ENCODE results near the gene TMEM151B. TPM values are rescaled to one million over a fixed set of nuclear protein-coding genes. Genes with fewer than 3 reads are reported as not detected.
A peak's percentile ranks its signal among the peaks of the same experiment; 100 is the strongest.

Gene TMEM151B
- total and polyA plus RNA-seq, 10 of the 15 experiments (the other 5 are each of a cell fraction or from before 2014, with no cell fraction given), result 0.01 to 0.19 (median 0.05) TPM; not detected in 6

GRCh38 chr6:44264154-44265006 lies 5.9 kb upstream of the TMEM151B start (continued):
- no peak for TF ChIP-seq MAX (IDR thresholded peaks at IDR 0.05; ENCODE audit: low read depth, low read length)
- no peak for TF ChIP-seq SUPT20H (IDR thresholded peaks at IDR 0.05; ENCODE audit: borderline replicate concordance, control insufficient read depth, low read depth, low read length)
- TF ChIP-seq SREBF2 (IDR thresholded peaks at IDR 0.05; ENCODE audit: low read length), result no peak
- TF ChIP-seq PAX5 (IDR thresholded peaks at IDR 0.05; ENCODE audit: borderline replicate concordance, low read depth, low read length), result peak; percentile 56; the same call in 1 of the 2 replicates
- TF ChIP-seq BCLAF1 (IDR thresholded peaks at IDR 0.05), result no peak
- TF ChIP-seq CREB1 (IDR thresholded peaks at IDR 0.05; ENCODE audit: low read depth), result no peak
- TF ChIP-seq ZBTB11 (CRISPR knock-in tag; IDR thresholded peaks at IDR 0.05), result no peak
- no peak for TF ChIP-seq YBX1 (IDR thresholded peaks at IDR 0.05)
- no peak for TF ChIP-seq ELK1 (IDR thresholded peaks at IDR 0.05; ENCODE audit: low read depth, low read length)
- TF ChIP-seq TCF3 (IDR thresholded peaks at IDR 0.05; ENCODE audit: borderline replicate concordance, insufficient read depth, low read depth, low read length), result peak; percentile 79; the same call in 1 of the 2 replicates
- no peak for TF ChIP-seq CEBPB (IDR thresholded peaks at IDR 0.05; ENCODE audit: borderline replicate concordance in 1 of 2, low read depth in 2 of 2, low read length in 2 of 2)
- TF ChIP-seq ZBTB4 (CRISPR knock-in tag; IDR thresholded peaks at IDR 0.05), result no peak
- no peak; the same call in 1 of the 2 replicates for TF ChIP-seq GATAD2B (conservative IDR thresholded peaks at IDR 0.05; ENCODE audit: low read depth)
- peak; percentile 26; the same call in 1 of the 2 replicates for TF ChIP-seq CHD1 (IDR thresholded peaks at IDR 0.05; ENCODE audit: low read depth, low read length)
- TF ChIP-seq MTA3 (IDR thresholded peaks at IDR 0.05; ENCODE audit: borderline replicate concordance, low read length), result no peak
- TF ChIP-seq ATF7 (IDR thresholded peaks at IDR 0.05; ENCODE audit: low read depth), result no peak

Data from GM12878 (cell line).